ENCODE data around the gene TRIM9. TPM values are rescaled to one million over a fixed set of nuclear protein-coding genes. Genes with fewer than 3 reads are reported as not detected.
"Not testable (repeated sequence)": the region's sequence is repeated elsewhere in the genome, so short reads cannot be mapped to it uniquely, and the experiment has no call there.

TRIM9 gene
- total RNA-seq, 4 donors from 2014 or later, result 0.56 to 2.6 (median 1.8) TPM

DNA sequence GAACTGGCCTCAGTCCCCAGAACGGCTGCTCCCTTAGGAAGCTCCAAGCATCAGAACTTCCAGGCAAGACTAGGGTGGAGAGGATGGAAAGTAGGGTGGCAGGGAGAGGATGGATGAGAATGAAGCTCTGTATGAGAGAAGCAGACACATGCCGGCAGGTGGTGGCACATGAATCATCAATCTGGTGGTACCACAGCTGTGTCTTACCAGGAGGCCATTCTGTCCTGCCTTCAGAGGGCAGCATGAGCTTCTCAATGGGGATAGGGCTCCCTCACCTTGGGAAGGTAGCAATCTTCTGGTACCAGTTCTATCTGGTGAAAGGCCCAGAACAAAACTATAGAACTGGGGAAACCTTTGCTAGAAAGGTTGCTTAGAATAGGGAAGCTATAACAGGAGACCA, 95.2 kb downstream of the TRIM9 start:
- DNase-seq, result no peak
- intact Hi-C loops (cut with DNase I), result no loop called here
- Histone ChIP-seq H3K4me3 (replicated peaks in 1 of 3) (no peak overlapping the region), H3K4me1 (peaks cover 9 to 15% of the 10 kb centered on the region in 2 donors), H3K27ac (no peak overlapping the region), H3K36me3 (no peaks in the 10 kb centered on the region), H3K9me3 (no peaks in the 10 kb centered on the region), H3K27me3 (no peaks in the 10 kb centered on the region)
- TF ChIP-seq, protein P1, sequence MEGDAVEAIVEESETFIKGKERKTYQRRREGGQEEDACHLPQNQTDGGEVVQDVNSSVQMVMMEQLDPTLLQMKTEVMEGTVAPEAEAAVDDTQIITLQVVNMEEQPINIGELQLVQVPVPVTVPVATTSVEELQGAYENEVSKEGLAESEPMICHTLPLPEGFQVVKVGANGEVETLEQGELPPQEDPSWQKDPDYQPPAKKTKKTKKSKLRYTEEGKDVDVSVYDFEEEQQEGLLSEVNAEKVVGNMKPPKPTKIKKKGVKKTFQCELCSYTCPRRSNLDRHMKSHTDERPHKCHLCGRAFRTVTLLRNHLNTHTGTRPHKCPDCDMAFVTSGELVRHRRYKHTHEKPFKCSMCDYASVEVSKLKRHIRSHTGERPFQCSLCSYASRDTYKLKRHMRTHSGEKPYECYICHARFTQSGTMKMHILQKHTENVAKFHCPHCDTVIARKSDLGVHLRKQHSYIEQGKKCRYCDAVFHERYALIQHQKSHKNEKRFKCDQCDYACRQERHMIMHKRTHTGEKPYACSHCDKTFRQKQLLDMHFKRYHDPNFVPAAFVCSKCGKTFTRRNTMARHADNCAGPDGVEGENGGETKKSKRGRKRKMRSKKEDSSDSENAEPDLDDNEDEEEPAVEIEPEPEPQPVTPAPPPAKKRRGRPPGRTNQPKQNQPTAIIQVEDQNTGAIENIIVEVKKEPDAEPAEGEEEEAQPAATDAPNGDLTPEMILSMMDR (IDR thresholded peaks at IDR 0.05), result no peak
- TF ChIP-seq POLR2A (IDR thresholded peaks at IDR 0.05), result no peak
- 87 to 95% methylated on average over 2 of the region's 2 CpGs for WGBS, 2 donors

DNA sequence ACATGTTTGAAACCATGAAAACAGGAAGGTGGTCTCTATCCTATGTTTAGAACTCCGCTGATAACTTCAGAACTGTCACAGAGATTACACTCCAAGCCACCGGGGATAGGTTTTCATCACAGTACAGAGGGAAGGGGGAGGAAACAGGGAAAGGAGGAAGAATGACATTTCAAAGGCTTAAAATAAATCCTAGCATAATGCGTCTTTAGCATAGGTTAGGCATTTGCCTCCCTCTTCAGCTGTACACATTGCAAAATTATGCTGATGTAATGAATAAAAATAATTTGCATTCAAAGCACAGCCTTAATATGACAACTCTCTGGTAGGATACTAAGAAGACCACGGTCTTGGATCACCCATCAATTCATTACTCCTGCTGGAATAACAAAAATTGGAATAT, 96.3 kb downstream of the TRIM9 start:
- WGBS, 2 donors, result 84 to 89% methylated on average over 4 of the region's 4 CpGs
- Histone ChIP-seq H3K4me3 (replicated peaks in 1 of 3) (no peak overlapping the region), H3K9me3 (no peaks in the 10 kb centered on the region), H3K27me3 (no peaks in the 10 kb centered on the region), H3K27ac (no peak overlapping the region), H3K36me3 (no peaks in the 10 kb centered on the region), H3K4me1 (peaks cover 8 to 10% of the 10 kb centered on the region in 2 donors)
- intact Hi-C loops (cut with DNase I), result no loop called here
- DNase-seq, result no peak
- no peak for TF ChIP-seq POLR2A (IDR thresholded peaks at IDR 0.05)
- TF ChIP-seq, protein P1 (IDR thresholded peaks at IDR 0.05), result no peak

DNA sequence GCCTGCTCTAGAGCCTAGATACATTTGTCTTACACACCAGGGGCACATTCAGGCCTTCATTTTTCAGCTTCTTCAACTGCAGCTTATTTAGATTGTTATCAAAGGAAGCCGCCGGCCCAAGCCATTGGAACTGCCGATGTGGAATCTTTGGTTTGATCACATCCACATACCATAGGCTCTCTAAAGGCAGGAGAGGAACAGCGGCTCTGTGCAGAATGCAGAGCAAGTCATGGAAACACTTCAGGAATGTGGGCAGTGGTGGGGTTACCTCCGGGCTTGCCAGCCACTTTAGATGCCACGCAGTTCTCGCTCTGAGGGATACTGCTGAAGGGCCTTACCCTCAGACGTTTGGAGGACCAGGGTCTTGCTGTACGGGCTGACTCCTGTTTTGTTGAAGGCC, 97.2 kb downstream of the TRIM9 start:
- TF ChIP-seq, protein P1 (IDR thresholded peaks at IDR 0.05), result no peak
- TF ChIP-seq POLR2A (IDR thresholded peaks at IDR 0.05), result no peak
- no peaks in the 10 kb centered on the region for H3K36me3 ChIP-seq
- DNase-seq, result peak; percentile 42 to 53
- H3K4me1 ChIP-seq, result peaks cover 8 to 10% of the 10 kb centered on the region in 2 donors
- no peaks in the 10 kb centered on the region for H3K9me3 ChIP-seq
- no peaks in the 10 kb centered on the region for H3K27me3 ChIP-seq
- H3K4me3 ChIP-seq (replicated peaks in 1 of 3), result no peak overlapping the region
- 39 to 50% methylated on average over 9 of the region's 9 CpGs for WGBS, 2 donors
- intact Hi-C loops (cut with DNase I), result no loop called here
- H3K27ac ChIP-seq, result no peak overlapping the region

DNA sequence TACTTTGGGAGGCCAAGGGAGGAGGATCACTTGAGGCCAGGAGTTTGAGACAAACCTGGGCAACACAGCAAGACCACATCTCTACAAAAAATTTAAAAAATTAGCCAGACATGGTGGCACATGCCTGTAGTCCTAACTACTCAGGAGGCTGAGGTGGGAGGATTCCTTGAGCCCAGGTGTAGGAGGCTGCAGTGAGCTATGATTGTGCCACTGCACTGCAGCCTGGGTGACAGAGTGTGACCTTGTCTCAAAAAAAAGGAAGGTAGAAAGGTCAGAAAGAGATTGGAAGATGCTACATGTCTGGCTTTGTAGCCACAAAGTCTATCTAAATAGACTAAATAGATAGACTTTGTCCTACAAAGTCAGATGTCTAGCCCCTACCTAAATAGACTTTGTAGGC, 100.7 kb downstream of the TRIM9 start:
- H3K36me3 ChIP-seq; H3K27me3 ChIP-seq; H3K9me3 ChIP-seq; H3K4me3 ChIP-seq (replicated peaks in 1 of 3); intact Hi-C loops (cut with DNase I); H3K4me1 ChIP-seq; DNase-seq; H3K27ac ChIP-seq: not testable (repeated sequence)

DNA sequence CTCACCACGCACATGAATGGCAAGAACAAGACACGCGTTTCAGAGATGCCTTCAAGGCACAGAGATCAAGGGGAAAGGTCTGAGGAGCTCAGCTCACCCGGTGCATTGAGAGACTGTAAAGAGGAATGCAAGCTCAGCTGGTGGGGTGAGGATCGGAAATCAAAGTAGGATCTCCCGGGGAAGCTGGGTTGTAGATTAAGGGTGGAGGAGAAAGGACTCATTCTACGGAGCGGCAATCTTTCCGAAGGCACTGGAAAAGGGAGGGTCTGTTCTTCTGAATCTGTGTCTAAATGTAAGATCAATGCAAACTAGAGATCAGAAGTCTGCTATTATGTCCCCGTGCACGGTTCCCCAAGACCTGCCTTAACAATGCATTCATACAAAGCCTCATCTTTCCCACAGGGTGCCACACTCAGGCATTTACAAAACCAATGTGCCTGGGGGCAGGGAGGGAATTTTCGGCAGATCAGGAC, 109.0 kb downstream of the TRIM9 start:
- TF ChIP-seq, protein P1 (IDR thresholded peaks at IDR 0.05), result no peak
- TF ChIP-seq POLR2A (IDR thresholded peaks at IDR 0.05), result no peak
- Histone ChIP-seq H3K4me1 (no peaks in the 10 kb centered on the region), H3K27ac (no peak overlapping the region), H3K9me3 (no peaks in the 10 kb centered on the region), H3K36me3 (no peaks in the 10 kb centered on the region), H3K27me3 (no peaks in the 10 kb centered on the region), H3K4me3 (replicated peaks in 1 of 3) (no peak overlapping the region)
- no peak for DNase-seq
- intact Hi-C loops (cut with DNase I), result no loop called here
- WGBS, 2 donors, result 59% methylated on average over 12 of the region's 12 CpGs

Data from thyroid gland (tissue), 4 donors.